RKO (cell line): ENCODE results near the gene TLN1.

Experiments used
- DNase-seq: peaks from one replicate; pipeline ENCODE4 v3.0.0-alpha.2; 2016; ENCODE audit warnings: low spot score

TLN1 gene

DNA sequence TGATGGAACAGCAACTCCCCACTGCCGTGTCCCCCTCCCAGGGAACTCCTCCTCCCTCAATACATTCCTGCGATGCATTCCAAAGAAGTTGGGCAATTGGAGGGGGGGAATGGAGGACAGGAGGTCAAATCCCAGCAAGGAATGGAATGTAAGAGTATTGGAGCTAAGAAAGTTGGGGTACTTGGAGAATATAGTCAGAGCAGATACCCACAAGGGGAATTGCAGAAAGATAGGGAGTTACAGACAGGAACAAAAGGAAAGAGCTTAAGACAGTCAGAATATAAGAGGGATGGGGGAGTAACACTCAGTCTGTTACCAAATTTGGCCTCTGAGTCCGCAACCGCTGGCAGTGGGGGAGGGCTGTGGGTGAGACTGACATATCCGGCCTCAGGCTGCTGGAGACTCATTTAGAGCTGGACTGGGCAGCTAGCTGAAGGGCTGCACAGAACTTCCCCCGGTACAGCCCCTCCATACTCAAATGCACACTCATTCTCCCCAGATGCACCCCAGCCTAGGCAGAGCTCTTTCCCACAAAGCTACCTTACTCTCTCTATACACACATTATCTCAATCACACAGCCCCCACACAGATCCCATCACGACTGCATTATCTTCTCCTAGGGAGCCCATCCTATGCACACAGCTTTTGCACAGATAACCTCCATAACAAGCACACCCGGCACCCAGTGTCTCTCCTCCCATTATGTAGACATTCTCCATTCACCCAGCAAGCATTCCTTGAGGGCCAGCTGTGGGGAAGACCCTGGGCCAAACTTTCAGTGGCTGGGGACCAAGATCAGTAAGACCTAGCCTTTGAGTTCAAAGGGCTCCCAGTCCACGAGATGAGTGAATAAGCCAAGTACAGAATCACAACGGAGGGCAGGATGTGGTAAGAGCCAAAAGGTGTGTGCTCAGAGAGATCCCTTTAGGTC, 3.7 kb downstream of the TLN1 start:
- peak; percentile 76 for DNase-seq

DNA sequence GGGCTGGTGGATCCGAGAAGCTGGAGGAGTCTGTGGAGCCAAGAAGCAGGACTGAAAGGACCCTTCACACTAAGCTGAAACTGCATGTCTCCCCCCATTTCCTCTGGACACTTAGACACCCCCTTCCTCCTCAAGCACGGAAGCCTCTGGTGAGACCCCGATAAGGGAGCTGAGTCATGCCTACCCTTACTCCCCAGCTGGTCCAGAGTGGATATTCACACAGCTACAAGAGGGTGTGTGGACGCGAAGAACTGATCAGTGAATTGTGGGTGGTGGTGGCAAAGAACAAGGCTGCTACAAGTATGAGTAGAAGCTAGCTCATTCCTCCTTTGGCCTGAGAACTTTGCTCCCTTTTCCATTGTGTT, 4.3 kb downstream of the TLN1 start:
- DNase-seq: no peak

DNA sequence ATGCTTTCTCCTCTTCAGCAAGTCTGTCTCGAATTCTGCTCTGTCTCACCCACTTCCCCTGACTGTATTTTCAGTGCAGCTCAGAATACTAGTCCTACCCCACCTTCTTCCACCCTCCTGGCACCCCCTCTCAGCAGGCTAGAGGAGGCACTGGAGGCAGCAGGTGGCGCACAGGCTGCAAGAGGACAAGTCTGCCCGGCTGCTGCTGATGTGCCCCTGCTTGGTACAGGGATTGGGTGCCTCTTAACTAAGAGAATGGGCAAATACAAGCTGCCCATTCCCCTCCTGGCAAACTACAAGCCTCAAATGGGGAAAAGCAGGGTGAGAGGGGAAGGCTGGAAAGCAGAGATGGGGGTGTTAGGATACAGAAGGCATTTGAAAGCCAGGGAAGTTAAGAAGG, 5.1 kb downstream of the TLN1 start:
- DNase-seq: no peak

DNA sequence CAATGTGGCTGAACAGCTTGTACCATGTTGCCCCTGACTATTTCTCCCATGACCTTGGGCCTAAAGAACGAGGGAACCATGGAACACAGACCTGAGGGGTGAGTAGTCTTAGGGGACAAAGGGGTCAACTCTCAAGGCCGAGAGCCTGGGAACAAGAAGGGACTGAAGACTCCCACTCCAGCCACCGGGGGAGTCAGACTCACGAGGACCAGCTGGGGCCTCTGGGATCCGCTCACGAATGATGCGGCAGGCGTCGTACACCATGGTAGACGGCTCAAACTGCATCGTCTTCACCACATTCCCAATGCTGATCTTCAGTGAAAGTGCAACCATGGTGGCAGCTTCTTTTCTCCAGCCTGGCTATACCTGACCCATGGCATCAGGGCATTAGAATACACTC, 6.6 kb downstream of the TLN1 start:
- DNase-seq: no peak

DNA sequence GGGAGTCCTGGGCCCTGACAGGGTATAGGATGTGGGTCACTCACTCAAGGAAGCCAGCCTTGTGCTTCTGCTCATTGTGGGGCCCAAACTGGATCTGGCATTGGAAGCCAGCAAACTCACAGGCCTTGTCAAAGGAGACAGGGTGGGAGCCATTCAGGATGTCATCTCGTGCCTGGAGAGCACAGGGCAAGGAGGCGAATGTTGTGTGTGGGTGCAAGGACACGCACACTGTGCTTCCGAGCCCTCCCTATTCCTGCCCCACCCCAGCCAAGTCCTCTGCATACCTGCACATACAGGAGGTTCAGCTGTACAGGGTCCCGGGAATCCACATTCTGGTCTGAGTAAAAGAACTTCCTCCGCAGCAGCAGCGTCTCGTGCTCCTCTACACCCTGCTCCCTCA, 8.1 kb downstream of the TLN1 start:
- no peak for DNase-seq

DNA sequence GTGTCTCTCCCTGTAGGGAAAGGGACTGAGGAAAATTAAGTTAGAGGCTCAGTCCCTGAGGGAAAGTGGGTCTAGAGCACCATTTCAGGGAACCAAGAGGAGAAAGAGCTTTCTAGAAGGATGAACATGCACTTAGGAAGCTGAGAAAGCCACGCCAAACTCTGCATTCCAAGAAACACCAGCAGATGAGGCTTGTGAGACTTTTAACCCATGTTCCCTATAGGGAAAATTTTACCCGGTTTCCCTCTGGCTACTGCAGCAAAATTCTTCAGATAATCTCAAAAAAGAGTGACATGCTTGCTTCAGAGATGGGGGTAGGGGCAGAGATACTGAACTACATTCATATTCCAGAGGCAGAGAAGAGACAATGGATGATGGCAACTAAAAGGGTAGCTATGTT, 8.6 kb downstream of the TLN1 start:
- DNase-seq: no peak

DNA sequence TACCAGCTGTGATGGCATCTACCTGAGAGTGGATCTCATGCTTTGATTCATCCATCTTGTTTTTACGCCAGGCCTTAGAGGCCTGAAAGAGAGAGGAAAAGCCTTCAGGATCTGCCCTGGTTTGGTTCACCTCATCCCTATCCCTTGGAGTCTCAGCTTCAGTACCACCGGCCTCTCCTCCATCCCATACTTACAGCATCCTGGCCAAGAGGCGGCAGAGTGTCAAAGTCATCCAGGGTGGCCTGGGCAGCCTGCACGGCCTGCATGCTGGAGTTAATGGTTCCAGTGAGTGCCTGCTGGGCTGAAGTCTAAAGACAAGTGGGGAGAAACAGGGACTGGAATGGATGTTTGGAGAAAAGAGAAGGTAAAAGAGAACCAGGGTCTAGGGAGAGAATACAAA, 12.4 kb downstream of the TLN1 start:
- DNase-seq: no peak

DNA sequence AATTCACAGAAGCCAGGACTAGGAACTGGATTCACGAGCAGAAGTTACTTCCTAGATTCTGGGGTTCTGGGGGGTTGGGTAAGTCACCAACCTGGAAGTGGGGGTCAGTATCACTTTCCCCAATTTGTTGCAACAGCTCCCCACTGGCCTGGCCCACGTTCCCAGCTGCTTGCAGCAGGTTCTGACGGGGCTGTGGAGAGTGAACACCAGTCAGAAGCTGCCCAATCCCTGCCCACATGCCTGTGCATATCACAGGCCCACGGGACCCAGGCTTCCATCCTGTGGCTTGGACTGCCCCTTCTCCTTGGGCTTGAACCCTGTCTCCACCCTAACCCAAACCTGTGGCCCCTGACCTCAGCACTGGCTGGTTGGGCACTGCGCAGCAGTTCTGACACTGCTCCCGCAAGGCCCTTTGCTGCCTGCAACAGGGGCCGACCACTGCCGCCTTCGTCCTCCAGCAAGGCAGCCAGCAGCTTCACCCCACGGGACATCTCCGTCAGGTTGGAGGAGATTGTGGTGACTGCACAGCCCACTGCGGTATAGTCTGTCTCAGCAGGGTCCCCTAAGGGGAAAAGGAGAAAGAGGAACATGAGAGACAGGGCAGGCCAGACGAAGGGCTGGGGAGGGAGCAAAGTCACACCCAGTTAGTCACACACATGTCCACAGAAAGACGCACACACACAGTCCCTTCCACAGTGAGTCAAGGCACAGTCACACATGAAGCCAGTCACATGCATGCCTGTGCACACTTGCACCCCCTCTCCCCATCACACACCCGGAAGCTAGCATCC, 13.1 kb downstream of the TLN1 start:
- no peak for DNase-seq

DNA sequence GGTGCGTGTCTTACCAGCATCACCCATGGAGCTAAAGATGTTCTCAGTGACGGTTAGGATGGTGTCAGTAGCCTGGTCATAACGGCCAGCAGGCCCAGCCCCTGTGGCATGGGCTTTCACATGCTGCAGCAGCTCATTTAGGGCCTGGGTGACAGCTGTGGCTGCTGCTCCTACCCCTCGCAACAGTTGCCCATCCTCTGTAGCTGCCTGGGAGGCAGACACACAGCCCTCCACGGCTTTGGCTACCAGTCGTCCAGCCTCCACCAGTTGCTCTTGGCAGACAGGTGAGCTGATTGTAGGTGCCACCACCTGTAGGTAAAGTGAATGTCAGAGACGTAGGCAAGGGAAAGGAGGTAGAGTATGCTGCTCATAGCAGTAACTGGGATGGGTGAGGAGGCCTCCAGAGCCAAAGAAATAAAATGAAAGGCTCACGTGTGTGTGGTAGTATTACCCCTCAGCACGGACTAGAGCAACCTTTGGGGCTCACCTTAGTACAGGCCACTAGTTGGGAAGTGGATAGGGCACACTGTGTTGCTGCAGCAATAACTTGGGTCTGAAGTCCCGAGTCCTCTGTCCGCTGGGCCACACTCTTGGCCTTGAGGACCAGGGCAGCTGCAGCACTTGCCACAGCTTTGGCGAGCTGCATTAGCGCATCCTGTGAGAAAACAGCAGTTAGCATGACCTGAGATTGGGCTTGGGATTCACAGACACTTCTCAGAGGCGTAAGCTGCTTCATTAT, 14.7 kb downstream of the TLN1 start:
- no peak for DNase-seq

DNA sequence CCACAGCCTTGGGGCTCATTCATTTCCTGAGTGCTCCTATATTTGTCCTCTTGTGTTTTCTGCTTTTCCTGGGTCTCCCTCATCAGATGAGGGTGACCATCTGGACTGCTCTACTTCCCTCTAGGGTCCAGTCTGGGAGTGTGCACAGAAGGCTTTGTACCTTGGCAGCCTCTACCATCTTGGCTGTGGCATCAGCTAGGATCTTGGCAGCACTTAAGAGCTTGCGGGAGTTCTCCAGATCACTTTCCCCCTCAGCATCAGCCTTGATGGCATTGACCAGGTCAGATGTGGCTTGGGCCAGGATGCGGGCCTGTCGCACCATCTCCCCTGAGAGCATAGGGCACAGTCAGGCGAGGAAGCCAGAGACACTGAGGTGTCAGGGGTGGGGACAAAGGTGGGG, 15.8 kb downstream of the TLN1 start:
- DNase-seq: peak; percentile 25

DNA sequence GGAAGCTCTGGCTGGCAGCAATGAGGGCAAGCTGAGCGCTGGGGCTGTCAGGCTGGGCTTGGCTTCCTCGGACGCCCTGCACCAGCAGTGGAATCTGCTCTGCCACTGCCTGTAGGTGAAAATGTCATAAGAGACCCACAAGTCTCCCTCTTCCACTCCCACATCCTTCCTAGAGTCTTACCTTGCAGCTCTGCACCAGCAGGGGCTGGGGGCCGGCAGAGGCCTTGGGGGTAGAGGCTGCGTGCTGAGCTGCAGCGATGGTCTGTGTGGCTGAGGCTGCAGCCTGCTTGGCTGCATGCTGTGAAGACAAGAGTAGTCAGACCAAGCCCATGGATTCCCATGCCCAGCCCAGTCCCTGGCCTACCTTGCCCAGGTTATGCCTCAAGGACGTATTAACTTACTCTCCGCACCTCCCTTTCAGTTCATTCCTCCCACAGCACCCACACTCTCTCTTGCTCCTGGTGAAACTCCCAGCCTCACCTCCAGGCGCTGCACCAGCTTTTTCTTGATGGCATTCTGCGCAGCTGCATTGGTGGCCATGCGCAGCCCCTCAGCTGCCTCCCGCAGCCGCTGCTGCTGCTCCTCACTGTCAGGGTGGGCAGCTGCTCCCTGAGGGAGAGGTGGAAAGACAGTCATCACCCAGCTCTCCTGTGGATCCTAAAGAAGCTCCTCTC, 17.3 kb downstream of the TLN1 start:
- DNase-seq: no peak

DNA sequence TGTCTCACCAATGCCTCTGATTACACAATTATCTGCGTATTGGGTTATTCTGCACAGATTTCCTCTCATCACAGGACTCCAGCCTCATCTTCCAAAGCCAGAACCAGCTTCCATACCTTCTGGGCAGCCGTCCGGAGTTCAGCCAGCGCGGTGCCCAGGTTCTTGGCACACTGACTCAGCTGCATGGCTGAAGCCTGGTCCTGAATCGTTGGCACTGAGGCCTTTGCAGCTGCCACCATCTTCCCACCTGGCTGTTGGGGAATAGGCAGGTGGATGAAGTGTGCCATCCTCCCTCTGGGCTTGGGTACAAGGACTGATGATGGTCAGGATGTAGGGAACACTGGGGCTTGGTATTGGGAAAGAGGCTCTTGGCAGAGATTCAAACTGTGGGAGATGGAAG, 17.9 kb downstream of the TLN1 start:
- no peak for DNase-seq

DNA sequence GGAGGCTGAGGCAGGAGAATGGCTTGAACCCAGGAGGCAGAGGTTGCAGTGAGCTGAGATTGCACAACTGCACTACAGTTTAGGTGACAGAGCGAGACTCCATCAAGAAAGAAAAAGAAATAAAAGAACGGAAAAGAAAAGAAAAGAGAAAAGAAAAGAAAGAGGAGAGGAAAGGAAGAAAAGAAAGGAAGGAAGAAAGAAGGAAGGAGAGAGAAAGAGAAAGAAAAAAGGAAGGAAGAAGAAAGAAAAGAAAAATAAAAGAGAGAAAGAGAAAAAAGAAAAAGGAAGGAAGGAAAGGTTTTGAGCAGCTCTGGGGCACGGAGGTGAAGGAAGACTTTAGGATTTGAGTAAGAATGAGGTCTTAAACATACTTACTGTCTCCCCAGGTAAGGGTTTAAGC, 18.4 kb downstream of the TLN1 start:
- DNase-seq: no peak

DNA sequence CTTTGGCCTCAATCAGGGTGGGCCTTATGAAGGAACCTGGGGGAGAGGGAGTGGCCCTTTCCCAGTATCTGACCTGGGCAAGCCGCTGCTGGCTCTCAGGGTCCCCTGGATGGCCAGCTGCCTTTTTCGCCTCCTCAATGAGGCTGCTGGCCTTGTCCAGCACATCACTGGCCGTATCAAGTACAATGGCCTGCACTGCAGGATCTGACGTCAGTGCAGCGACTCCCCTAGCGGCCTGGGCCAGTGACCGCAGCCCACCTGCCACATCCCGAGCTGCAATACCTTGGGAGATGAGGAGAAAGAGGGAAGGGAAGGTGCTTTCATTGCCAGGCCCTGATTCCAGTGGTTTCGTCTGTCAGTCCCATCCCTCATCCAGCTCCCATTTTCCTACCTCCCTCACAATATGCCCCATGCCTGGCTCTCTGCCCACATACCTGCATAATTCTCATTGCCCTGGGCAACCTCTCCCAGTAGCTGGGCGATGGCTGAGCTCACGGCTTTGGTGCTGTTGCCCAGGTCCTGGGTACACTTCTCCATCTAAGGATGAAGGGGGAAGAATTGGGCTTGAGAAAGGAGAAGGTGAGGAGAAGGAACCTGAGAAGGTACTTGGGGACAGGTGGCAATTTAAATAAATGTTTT, 19.1 kb downstream of the TLN1 start:
- no peak for DNase-seq

DNA sequence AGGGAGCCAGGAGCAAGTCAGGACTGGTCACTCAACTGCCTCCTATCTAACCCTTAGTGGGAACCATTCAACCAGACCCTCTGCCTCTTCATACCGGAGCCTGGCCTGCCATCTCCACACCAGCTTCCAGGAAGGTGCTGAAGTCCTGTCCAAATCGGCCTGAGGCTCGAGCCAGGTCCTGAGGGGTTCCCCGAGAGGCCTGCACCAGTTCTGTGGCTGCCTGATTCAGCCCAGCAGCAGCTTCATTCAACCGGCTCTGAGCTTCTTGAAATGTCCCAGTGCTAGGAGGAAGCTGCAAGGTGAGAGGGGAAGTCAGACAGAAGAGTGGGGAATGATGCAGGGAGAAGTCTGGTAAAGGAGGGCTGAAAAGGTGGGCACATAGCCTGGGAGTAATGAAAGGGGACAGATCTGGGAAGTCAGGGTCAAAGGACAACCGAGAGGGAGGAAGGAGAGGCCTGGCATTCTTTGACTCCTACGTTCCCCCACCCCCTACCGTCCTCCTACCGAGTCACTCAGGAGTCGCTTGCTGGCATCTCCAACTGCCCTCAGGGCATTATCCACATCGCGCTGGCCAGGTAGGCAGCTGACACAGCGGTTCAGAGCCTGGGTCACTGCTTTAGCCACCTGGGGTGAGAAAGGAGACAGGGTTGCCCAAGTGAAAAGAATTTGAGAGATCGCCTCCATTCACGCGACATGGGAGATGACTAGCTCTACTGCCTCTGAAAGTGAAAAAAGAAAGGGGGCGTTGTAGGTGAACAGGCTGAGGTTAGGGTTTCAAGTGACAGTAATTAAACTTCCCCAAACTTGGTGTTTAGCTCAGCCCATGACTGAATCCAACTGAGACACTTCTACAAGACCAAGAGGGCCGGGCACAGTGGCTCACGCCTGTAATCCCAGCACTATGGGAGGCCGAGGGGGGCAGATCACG, 20.2 kb downstream of the TLN1 start:
- no peak for DNase-seq

DNA sequence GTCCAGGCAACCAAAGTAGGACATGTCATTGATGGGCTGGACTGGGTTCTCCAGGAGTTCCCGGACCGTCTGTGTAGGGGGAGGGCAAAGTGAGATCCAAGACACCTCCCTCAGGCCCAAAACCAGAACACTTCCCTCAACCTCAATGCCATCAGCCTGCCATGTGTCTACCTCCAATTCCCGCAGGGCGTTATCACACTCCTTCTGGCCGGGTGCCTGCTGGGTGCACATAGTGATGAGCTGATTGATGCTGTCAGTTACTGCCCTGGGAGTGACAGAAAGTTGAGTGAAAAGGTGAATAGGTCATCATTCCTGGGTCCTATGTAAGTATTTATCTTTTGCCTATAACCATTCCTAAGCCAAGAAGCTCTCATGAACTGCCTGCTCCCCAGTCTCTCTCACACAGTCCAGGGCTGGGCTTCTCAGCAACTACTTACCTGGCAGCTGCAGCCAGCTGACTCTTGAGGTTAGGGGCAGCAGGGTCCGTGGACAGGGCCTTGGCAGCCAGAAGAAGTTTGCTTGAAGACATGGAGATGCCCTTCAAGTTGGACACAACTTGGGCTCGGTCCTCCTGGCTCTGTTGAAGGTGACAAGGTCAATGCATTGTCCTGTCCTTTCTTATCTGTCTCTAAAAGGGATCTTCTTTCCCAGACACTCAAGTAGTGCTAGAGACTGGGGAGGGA, 21.0 kb downstream of the TLN1 start:
- no peak for DNase-seq

DNA sequence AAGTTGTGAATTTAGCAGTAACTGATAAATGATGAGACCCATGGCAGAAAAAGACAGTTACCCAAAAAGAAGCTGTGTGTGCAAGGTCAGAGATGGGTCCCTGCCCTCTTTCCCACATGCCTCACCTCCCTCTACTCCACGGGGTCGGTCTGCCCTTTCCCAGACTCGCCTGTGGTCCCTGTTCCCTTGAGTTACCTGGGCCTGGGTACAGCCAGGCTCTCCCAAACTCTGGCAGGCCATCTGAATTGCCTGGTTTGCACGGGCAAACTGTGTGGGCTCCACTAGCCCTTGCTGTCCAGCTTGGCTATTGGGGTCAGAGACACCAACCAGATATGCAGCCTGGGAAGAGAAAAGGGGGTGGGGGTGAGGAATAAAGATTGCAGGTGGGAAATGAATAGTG, 23.8 kb downstream of the TLN1 start:
- no peak for DNase-seq

DNA sequence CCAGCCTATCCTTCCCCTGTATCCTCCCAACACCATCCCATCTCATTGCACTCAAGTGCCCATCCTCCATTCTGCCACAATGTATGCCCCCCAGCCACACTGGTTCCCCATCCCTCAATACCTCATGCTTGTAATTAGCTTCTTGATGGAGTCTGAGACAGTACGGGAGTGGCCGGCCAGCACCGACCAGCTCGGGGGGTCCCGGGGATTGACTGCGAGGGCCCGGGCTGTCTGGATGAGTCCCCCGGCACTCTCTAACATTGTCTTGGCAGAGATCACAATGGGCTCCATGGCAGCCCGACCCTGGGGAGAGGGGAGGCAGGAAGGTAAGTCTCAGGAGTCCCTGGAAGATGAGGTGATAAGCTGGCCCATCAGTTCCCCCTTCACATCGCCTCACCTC, 25.0 kb downstream of the TLN1 start:
- no peak for DNase-seq

DNA sequence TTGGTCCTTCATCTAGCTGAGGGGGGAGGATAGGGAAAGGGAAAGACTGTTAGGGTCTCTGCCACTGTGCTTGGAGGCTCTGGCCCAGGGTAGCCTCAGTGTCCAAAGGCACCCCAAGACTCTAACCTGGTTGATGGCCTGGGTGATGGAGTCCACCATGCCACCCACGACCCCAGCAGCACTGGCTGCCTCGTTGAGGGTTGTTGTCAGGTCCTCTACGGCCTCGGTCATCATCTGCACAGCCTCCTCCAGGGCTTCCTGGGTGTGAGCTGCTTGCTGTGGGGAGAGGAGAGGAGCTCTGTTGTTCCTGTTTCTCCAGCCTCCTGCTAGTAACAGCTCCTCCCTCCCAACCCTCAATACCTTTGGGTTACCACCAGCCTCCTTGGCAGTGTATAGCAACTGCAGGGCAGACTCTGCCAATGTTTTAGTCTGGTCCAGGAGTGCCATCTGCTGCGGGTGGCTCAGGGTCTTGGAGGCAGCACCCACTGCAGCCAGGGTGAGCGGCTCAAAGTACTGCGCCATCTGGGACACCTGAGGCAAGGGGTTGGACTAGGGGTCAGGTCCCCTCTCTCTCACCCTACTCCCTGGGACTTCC, 26.1 kb downstream of the TLN1 start:
- no peak for DNase-seq

DNA sequence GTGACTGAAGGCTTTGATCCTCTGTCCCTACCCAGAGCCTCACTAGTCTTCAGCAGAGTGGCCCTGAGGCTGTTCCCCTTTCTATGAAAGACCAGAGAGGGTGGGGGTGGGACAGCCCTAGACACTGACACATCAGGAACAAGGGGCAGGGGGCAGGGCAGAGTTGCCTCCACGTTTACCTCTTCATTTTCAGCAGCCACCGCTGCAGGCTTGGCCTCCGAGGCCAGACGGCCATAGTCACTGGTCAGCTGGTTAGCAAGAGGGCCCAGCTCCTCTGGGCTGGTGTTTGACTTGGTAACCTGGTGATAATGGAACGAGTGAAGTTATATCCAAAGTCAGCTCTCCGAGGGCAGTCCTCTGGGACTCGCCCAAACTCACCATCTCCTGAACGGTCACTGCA, 26.6 kb downstream of the TLN1 start:
- no peak for DNase-seq
